NK-92 (cell line): ENCODE data around the gene WHRN.

ENCODE experiments used
- DNase-seq: peaks from one replicate; lab custom pipeline; 2025; ENCODE audit not compliant: unreplicated experiment; lab: John Stamatoyannopoulos, UW

The WHRN gene

GRCh38 chr9:114369216-114370130, 135.8 kb downstream of the WHRN start:
- DNase-seq, result no peak

GRCh38 chr9:114367772-114368569, 137.3 kb downstream of the WHRN start:
- no peak for DNase-seq

GRCh38 chr9:114367366-114367765, 137.9 kb downstream of the WHRN start:
- DNase-seq, result no peak

GRCh38 chr9:114366334-114367128, 138.7 kb downstream of the WHRN start:
- no peak for DNase-seq

GRCh38 chr9:114365194-114365593, 140.1 kb downstream of the WHRN start:
- DNase-seq, result no peak

- no peak for DNase-seq
These were observed 140.9 kb downstream of the WHRN start for GRCh38 chr9:114364134-114365041.

- DNase-seq, result no peak
These were observed 141.8 kb downstream of the WHRN start for GRCh38 chr9:114363424-114363823.

GRCh38 chr9:114362394-114362793, 142.9 kb downstream of the WHRN start:
- no peak for DNase-seq

- no peak for DNase-seq
These were observed 143.7 kb downstream of the WHRN start for GRCh38 chr9:114361542-114361941.

- no peak for DNase-seq
These were observed 145.5 kb downstream of the WHRN start for GRCh38 chr9:114359801-114360200.

- DNase-seq, result no peak
These were observed 147.4 kb downstream of the WHRN start for GRCh38 chr9:114357911-114358328.

GRCh38 chr9:114357360-114357759, 147.9 kb downstream of the WHRN start:
- DNase-seq, result no peak

GRCh38 chr9:114356792-114357191, 148.5 kb downstream of the WHRN start:
- DNase-seq, result no peak

- DNase-seq, result no peak
These were observed 149.5 kb downstream of the WHRN start for GRCh38 chr9:114355821-114356220.
